ENCODE results near the gene SYT2. TPM values are rescaled to one million over a fixed set of nuclear protein-coding genes. Genes with fewer than 3 reads are reported as not detected.

Gene SYT2
- total RNA-seq, 1 donor: not detected

GRCh38 chr1:202687798-202688197 lies 22.5 kb downstream of the SYT2 start:
- no peak overlapping the region for H3K4me3 ChIP-seq (ENCODE audit: low read depth, low read length)
- TF ChIP-seq CTCF (IDR thresholded peaks at IDR 0.05; ENCODE audit: insufficient read depth, low read length): no peak
- no peak for DNase-seq (ENCODE audit: low read depth)

- TF ChIP-seq CTCF (IDR thresholded peaks at IDR 0.05; ENCODE audit: insufficient read depth, low read length): no peak
- H3K4me3 ChIP-seq (ENCODE audit: low read depth, low read length): no peak overlapping the region
- DNase-seq (ENCODE audit: low read depth): no peak
Observed at GRCh38 chr1:202687370-202687769, 22.9 kb downstream of the SYT2 start.

GRCh38 chr1:202685641-202686040 lies 24.6 kb downstream of the SYT2 start:
- TF ChIP-seq CTCF (IDR thresholded peaks at IDR 0.05; ENCODE audit: insufficient read depth, low read length): no peak
- no peak for DNase-seq (ENCODE audit: low read depth)
- no peak overlapping the region for H3K4me3 ChIP-seq (ENCODE audit: low read depth, low read length)

- no peak overlapping the region for H3K4me3 ChIP-seq (ENCODE audit: low read depth, low read length)
- TF ChIP-seq CTCF (IDR thresholded peaks at IDR 0.05; ENCODE audit: insufficient read depth, low read length): no peak
- DNase-seq (ENCODE audit: low read depth): no peak
Observed at GRCh38 chr1:202684716-202685115, 25.5 kb downstream of the SYT2 start.

GRCh38 chr1:202683029-202683428 lies 27.2 kb downstream of the SYT2 start:
- no peak overlapping the region for H3K4me3 ChIP-seq (ENCODE audit: low read depth, low read length)
- no peak for TF ChIP-seq CTCF (IDR thresholded peaks at IDR 0.05; ENCODE audit: insufficient read depth, low read length)
- no peak for DNase-seq (ENCODE audit: low read depth)

GRCh38 chr1:202682477-202682876 lies 27.8 kb downstream of the SYT2 start:
- TF ChIP-seq CTCF (IDR thresholded peaks at IDR 0.05; ENCODE audit: insufficient read depth, low read length): no peak
- no peak for DNase-seq (ENCODE audit: low read depth)
- H3K4me3 ChIP-seq (ENCODE audit: low read depth, low read length): no peak overlapping the region

GRCh38 chr1:202681736-202682420 lies 28.4 kb downstream of the SYT2 start:
- TF ChIP-seq CTCF (IDR thresholded peaks at IDR 0.05; ENCODE audit: insufficient read depth, low read length): no peak
- no peak for DNase-seq (ENCODE audit: low read depth)
- H3K4me3 ChIP-seq (ENCODE audit: low read depth, low read length): no peak overlapping the region
